Neural cell (in vitro differentiated cells): ENCODE results near the gene CPXM2.

Experiments
- CTCF ChIP-seq: fragments of 450-650 bp; IDR thresholded peaks from 2 replicates; pipeline ENCODE4 v1.5.1; 2014; ENCODE audit warnings: antibody characterized with exemption, mild to moderate bottlenecking, moderate library complexity; ENCODE audit not compliant: poor library complexity, severe bottlenecking
- EP300 ChIP-seq: fragments of 450-650 bp; conservative IDR thresholded peaks from 2 replicates; pipeline ENCODE4 v1.6.1; 2014; ENCODE audit warnings: antibody characterized with exemption, mild to moderate bottlenecking, moderate library complexity; ENCODE audit not compliant: poor library complexity, severe bottlenecking
- EZH2 ChIP-seq: fragments of 200-600, 300-800 bp; shearing (Covaris generic), sonication (generic); IDR thresholded peaks from 2 replicates; pipeline ENCODE4 v1.6.1; 2014; ENCODE audit warnings: antibody characterized with exemption, low read length, borderline replicate concordance, mild to moderate bottlenecking; ENCODE audit not compliant: insufficient read depth, poor library complexity, severe bottlenecking
- MXI1 ChIP-seq: fragments of 450-650 bp; conservative IDR thresholded peaks from 2 replicates; pipeline ENCODE4 v1.6.1; 2014; ENCODE audit warnings: antibody characterized with exemption, mild to moderate bottlenecking; ENCODE audit not compliant: poor library complexity, severe bottlenecking
- POLR2AphosphoS5 ChIP-seq: IDR thresholded peaks from 2 replicates; pipeline ENCODE4 v1.6.1; 2012
- RAD21 ChIP-seq: fragments of 450-650 bp; conservative IDR thresholded peaks from 2 replicates; pipeline ENCODE4 v1.6.1; 2014; ENCODE audit warnings: antibody characterized with exemption, mild to moderate bottlenecking, moderate library complexity
- REST ChIP-seq: IDR thresholded peaks from 2 replicates; pipeline ENCODE4 v1.6.1; 2012; ENCODE audit warnings: borderline replicate concordance
- SMC3 ChIP-seq: fragments of 450-650 bp; conservative IDR thresholded peaks from 2 replicates; pipeline ENCODE4 v1.6.1; 2014; ENCODE audit warnings: antibody characterized with exemption, mild to moderate bottlenecking, moderate library complexity; ENCODE audit not compliant: poor library complexity
- TAF1 ChIP-seq: IDR thresholded peaks from 2 replicates; pipeline ENCODE4 v1.6.1; 2012; ENCODE audit warnings: low read depth

- no peak for TF ChIP-seq CTCF
- TF ChIP-seq EP300, result no peak
- no peak for TF ChIP-seq SMC3
- no peak for TF ChIP-seq POLR2AphosphoS5
- TF ChIP-seq REST, result no peak
- no peak for TF ChIP-seq RAD21
- TF ChIP-seq TAF1, result no peak
- TF ChIP-seq EZH2, result no peak
- no peak for TF ChIP-seq MXI1
Measured at GRCh38 chr10:123930340-123931001, 38.9 kb upstream of the CPXM2 start.
